ENCODE measurements around the gene RPL3.
A peak's percentile ranks its signal among the peaks of the same experiment; 100 is the strongest.
"Not testable (repeated sequence)": the region's sequence is repeated elsewhere in the genome, so short reads cannot be mapped to it uniquely, and the experiment has no call there.

Gene RPL3

DNA sequence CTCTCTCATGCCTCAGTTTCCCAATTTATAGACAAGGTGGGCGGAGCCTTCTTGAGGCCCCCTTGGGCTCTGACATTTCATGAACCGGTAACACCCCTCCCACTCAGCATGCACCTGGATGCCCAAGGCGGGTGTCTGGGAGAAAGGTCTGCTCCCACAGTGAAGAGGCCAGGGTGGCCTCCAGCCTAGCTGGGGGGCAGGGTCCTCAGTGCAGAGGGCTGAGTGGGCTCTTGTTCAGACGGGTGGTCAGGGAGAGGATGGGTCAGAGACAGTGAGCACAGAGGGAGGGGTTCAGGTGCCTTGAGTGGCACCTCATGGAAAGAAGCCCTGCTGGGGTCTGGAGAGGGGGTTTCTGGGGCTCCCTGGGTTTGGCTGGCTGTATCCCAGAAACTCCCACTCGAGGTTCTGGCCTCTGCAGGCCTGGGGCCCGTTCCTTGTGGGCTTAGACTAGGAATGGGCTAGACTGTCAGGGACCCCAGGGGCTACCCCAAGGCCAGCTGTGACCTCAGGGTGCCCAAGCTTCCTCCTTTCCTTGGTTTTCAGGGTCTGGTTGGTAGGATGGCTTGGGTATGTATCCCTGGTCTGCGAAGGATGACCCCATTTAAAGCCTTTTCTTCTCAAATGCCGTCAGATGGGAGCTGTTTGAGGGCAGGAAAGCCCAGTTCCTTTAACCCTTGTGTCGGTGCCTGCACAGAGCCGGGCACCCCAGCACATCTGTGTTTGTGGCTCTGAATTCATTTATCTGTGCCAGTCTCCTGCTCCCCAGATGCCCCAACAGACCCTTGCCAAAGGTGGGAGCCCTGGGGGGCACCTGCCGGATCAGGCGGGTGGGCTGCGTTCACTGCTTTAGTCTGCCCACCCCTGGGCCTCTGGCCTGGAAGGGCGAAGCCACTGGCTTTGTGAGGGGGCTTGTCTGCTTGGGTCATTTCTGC, 31.6 kb upstream of the RPL3 start:
- DNase-seq, result no peak

DNA sequence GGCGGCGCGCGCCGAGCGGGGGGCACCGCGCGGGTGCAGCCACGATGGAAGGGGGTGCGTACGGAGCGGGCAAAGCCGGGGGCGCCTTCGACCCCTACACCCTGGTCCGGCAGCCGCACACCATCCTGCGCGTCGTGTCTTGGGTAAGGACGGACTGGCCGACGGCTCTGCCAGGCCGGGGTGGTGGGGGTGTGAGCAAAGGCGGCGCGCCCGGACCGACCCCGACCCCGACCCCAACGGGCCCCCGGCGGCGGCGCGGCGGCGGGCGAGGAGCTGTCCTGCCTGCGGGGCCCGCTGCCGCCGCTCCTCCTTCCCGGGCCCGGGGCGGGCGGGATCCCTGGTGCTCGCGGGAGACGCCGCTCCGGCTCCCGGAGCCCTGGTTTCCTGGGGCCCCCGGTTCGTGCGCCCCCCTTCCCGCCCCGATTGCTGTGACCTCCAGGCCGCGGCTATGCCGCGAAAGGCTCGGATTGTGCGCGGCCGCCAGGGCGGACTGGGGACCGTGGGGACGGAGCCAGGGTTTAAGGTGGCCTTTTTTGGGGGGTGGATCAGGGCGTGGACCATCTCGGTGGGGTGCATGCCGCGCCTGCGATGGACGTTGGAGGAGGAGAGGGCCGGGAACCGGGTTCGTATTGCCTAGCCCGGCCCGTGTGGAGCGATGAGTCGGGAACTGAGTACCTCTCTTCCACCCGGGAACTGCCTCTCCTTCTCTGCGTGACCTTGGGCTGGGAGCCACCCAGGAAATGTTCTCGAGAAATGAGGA, 30.7 kb upstream of the RPL3 start, which contains the start of gene SYNGR1:
Gene SYNGR1 (plus strand): TSS at position 25 of the 760 bp plus-strand sequence. CDS start 20 bp downstream, at position 45.
- DNase-seq, result no peak

DNA sequence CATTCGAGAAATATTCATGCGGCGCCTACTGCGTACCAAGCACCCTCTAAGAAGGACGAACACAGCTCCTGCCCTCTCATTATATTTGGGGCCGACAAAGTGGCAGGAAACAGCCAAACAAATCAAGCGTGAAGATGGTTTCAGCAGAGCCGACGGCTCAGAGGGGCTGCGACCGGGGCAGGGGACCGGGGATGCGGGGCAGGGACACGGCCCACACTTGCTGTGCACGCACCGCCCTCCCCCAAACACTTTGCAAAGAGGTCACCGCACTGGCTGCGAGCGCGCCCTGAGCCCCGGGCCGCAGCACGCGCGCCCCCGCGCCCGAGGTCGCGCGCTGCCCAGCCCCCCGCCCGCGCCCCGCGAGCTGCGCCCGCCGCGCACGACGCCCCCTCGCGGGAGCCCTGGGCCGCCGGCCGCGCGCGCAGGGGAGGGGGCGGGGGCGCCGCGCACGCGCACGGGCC, 30.1 kb upstream of the RPL3 start:
- DNase-seq, result no peak

DNA sequence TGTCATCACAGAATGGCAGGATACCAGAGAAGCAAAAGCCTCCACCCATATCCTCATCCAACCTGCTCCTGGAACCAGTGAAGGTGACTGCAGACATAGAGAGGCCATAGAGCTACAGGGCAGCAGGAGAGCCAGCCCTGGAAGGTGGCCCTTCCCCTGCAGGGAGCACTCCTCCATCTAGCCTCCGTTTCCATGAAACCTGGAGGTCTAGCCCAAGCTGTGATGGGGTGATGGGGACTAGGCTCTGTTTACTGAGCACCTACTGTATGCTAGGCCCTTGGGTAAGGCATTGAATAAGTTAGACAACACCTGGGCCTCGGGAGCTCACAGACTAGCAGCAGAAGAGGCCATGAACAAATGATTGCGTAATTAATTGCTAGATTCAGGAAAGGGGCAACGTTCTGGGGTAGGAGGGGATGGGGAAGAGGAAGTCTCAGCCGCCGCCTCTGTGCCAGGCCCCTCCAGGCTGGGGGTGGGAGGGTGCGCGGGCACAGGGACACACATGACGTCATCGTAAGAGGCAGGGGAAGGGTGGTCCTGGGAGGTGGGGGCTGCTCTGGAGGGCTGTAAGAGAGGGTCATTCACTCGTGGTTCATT, 29.6 kb upstream of the RPL3 start:
- peak; percentile 2 for DNase-seq

DNA sequence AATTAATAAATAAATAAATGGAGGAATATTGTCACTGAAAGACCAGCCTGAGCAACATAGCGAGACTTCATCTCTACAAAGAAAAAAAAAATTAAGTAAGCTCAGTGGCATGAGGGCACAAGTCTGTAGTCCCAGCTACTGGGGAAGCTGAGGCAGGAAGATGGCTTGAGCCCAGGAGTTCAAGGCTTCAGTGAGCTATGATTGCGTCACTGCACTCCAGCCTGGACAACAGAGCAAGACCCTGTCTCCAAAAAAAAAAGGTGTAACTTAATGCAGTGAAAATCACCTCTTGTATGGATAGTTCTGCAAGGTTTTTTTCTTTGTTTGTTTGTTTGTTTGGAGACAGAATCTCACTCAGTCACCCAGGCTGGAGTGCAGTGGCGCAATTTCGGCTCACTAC, 25.8 kb upstream of the RPL3 start:
- DNase-seq, result no peak

- DNase-seq, result no peak
Measured at GRCh38 chr22:39344046-39344390, 24.6 kb upstream of the RPL3 start.

- peak; percentile 26 for DNase-seq
Measured at GRCh38 chr22:39343259-39344045, 24.0 kb upstream of the RPL3 start.

DNA sequence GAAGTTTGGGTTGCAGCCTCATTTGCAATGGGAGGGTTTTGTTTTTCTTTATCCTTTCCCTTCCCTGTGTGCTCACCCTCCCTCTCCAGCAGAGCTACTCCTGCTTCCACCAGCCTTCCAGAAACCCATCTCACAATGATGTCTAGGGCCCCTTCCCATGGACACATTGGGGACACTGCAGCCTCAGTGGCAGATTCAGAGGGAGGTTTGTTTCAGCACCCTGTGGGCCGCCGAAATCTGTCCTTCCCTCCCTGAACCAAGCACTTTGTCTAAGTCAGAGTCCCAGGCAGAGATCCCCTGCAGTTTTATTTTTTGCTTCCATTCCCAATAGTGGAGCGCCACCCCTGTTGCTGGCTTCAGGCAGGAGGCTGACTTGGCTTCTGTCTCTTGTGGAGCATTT, 21.8 kb upstream of the RPL3 start:
- DNase-seq, result no peak

- not testable (repeated sequence) for DNase-seq
Measured at GRCh38 chr22:39339775-39340174, 20.4 kb upstream of the RPL3 start.

GRCh38 chr22:39336411-39336810, 17.0 kb upstream of the RPL3 start:
- no peak for DNase-seq

DNA sequence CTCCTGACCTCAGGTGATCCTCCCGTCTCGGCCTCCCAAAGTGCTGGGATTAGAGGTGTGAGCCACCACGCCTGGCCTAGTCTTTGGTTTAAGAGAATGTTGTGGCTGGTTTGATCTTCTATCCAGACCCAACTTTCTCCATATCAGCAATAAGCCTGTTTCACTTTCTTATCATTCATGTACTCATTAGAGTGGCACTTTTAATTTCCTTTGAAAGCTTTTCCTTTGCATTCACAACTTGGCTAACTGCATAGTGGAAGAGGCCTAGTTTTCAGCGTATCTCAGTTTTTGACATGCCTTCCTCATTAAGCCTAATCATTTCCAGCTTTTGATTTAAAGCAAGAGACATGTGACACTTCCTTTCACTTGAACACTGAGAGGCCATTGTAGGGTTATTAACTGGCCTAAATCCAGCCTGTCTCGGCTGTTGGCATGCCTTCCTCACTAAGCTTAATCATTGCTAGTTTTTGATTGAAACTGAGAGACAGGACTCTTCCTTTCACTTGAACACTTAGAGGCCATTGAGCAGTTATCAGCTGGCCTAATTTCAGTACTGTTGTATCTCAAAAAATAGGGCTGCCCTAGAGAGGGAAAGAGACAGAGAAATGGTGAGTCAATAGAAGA, 13.1 kb upstream of the RPL3 start:
- no peak for DNase-seq

DNA sequence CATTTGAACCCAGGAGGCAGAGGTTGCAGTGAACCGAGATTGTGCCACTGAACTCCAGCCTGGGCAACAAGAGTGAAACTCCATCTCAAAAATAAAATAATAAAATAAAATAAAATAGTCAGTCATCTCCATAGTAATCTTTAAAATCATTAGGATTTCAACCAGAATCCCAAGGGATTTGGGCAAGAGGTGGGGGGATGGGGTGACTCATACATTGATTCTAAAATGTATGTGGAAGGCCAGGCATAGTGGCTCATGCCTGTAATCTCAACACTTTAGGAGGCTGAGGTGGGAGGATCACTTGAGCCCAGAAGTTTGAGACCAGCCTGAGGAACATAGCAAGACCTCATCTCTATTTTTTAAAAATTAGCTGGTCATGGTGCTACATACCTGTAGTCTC, 11.1 kb upstream of the RPL3 start:
- not testable (repeated sequence) for DNase-seq

DNA sequence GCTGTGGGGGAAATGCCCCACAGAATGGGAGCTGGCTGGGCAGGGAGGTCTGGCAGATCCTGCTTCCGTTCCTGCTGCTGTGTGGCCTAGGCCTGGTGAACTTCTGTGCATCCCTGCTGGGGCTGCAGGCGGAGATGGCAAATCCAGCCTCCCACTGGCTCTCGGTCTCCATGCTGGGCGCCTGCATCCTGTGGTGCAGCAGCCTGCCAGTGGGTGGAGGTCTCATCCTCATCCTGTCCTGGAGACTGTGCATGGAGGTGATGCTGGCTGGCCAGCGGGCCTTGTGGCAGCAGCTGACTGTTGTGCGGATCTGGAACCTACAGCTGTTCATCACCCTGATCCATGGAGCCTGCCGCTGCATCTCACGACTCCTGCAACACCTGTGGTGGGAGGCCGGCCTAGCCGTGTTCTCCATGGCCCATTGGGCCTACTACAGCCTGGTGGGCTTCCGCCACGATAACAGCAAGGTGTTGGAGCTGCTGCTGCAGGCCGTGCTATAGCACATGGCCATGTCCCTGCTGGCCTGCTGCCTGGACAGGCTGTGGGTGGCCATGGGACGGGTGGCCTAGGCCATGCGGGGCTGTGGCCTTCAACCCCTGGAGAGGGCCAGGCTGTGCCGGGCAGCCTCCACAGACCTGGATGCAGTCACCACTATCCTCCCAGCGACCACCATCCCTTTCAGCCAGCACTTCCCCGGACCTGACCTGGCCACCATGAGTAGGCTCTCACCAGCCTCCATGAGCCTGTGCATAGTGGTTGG, 8.8 kb upstream of the RPL3 start:
- DNase-seq, result no peak

DNA sequence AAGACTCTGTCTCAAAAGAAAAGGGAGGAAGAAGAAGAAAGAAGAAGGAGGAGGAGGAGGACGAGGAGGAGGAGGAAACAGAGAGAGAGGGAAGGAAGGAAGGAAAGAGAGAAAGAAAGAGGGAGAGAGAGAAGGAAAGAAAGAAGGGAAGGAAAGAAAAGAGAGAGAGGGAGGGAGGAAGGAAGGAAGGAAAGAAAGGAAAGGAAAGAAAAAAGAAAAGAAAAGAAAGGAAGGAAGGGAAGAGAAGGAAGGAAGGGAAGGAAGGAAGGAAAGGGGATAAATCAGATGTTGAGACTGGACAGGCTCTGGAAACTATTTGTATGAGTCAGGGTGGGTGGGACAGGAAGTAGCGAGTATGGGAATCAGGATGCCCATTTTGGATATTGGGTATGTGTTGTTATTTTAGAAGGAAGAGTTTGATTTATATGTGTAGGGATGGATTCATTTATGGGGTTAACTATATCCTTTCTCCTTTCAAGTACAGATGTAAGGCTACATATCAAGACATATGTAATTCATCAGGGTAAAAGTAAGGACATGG, 6.0 kb upstream of the RPL3 start:
- DNase-seq, result no peak

GRCh38 chr22:39320616-39321029, 1.2 kb upstream of the RPL3 start:
- not testable (repeated sequence) for DNase-seq

DNA sequence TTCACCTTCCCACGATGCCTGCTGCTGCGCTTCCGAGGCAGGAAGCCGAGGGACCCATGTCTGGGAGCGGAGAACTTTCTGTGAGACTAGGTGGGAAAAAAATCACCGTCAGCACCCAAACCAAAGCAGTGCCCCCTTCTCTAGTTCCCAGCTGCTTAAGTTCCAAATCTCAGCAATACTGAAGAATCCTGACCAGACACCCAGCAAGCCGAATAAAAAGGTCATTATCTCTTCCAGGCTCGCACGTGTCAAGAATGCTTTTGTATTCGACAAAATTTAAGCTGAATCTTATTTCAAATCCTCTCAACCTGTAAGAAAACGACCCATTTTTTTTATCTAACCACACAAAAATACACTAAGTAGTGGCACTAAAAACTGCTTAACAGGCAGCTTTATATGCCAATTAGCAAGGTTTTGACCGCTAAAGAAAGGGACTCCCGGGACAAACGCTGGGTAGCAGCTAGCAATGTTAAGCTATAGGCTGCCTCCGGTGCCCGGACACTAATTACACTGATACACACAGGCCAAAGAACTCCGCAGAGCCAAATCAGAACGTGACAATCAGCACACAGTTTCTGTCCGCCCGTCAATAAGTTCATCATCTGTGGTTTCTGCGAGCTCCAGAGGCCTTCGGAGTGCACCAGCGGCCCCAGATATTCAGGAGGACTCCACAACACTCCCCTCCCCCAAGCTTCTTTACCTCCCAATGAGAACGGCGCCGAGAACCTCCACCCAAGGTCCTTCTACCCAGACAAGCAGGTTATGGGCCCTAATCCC, 728 bp downstream of the RPL3 start:
- no peak for DNase-seq

GRCh38 chr22:39317775-39318506, 1.5 kb downstream of the RPL3 start:
- no peak for DNase-seq

DNA sequence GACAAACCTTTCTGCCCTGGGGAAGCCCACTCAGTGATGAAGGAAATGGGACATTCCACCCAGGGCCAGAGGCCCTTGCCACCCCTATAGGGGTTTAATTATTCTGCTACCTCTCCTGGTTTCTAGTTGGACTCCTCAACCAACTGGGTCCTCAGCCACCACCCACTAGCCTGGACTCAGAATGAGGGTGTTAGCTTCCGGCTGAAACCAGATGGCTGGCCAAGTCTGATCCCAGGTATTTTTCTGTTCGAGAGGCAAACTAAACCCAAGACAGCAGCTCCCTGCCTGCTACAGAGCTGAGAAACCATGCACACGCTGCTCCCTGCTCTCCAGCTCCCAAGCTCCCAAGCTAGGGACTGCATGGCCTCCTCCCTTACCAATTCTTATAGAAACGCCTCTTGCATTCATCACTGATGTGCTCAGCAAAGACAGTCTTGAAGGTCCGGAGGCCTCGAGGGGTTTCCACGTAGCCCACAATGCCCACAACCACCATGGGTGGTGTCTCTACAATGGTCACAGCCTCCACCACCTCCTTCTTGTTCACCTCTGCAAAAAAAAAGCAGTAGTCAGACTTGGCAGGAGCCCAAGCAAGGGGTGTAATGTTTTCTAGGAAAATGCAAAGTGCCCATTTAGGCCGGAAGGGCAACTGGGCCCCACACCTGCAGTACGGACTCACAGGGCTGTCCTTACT, 2.2 kb downstream of the RPL3 start:
- no peak for DNase-seq
